Measurements from ENCODE around the gene ZNF32.
A peak's percentile ranks its signal among the peaks of the same experiment; 100 is the strongest.

The ZNF32 gene

DNA sequence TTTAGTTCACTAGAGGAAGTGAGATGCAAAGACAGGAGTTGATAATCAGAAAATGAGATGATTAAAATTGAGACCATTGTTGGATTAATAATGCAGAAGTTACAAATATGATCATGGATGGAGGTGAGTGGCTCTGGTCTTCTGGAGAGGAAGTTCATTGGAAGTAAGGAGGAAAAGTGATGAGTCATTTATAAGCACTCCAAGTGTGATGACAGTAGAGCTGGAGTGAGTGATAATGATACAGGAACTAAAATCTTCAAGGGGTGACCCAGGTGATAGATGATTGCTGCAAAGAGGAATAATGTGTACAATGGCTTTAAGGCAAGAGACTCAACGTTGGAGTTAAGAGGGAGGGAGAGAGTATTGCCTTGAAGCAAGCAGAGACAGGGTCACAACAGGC, 20.7 kb downstream of the ZNF32 start:
- Histone ChIP-seq H3K9me2 (replicated peaks; ENCODE audit: insufficient read depth, low read length) (no peaks in the 10 kb centered on the region), H3K27ac (ENCODE audit: low read depth, low read length) (no peak overlapping the region), H3K79me2 (ENCODE audit: insufficient read depth, low read length) (no peaks in the 10 kb centered on the region), H4K20me1 (ENCODE audit: low read depth, low read length) (no peaks in the 10 kb centered on the region), H3K27me3 (ENCODE audit: low read length) (no peaks in the 10 kb centered on the region), H3K9ac (ENCODE audit: low read length) (no peak overlapping the region), H3F3A (ENCODE audit: insufficient read depth) (no peaks in the 10 kb centered on the region), H3K4me2 (ENCODE audit: low read depth, low read length, poor library complexity, severe bottlenecking) (no peak overlapping the region), H3K4me3 (ENCODE audit: insufficient read depth, low read length, poor library complexity, severe bottlenecking) (no peak overlapping the region), H3K9me3 (ENCODE audit: insufficient read depth, low read length) (no peaks in the 10 kb centered on the region), H2AFZ (ENCODE audit: low read depth, low read length, severe bottlenecking) (no peak overlapping the region), H3K36me3 (ENCODE audit: low read length) (no peaks in the 10 kb centered on the region)
- no peak for TF ChIP-seq CTCF (IDR thresholded peaks at IDR 0.05; ENCODE audit: insufficient read depth, low read length, poor library complexity, severe bottlenecking)
- no peak for TF ChIP-seq EZH2phosphoT487 (conservative IDR thresholded peaks at IDR 0.05; ENCODE audit: low read length)

GRCh38 chr10:43623351-43623750, 25.3 kb downstream of the ZNF32 start:
- no peaks in the 10 kb centered on the region for H4K20me1 ChIP-seq (ENCODE audit: low read depth, low read length)
- no peaks in the 10 kb centered on the region for H3K27me3 ChIP-seq (ENCODE audit: low read length)
- no peak overlapping the region for H3K4me3 ChIP-seq (ENCODE audit: insufficient read depth, low read length, poor library complexity, severe bottlenecking)
- no peaks in the 10 kb centered on the region for H3K9me2 ChIP-seq (replicated peaks; ENCODE audit: insufficient read depth, low read length)
- no peak overlapping the region for H2AFZ ChIP-seq (ENCODE audit: low read depth, low read length, severe bottlenecking)
- no peak overlapping the region for H3K27ac ChIP-seq (ENCODE audit: low read depth, low read length)
- H3K9ac ChIP-seq (ENCODE audit: low read length) = no peak overlapping the region
- H3K79me2 ChIP-seq (ENCODE audit: insufficient read depth, low read length) = no peaks in the 10 kb centered on the region
- TF ChIP-seq EZH2phosphoT487 (conservative IDR thresholded peaks at IDR 0.05; ENCODE audit: low read length) (no peak), CTCF (IDR thresholded peaks at IDR 0.05; ENCODE audit: insufficient read depth, low read length, poor library complexity, severe bottlenecking) (no peak)
- H3F3A ChIP-seq (ENCODE audit: insufficient read depth) = no peaks in the 10 kb centered on the region
- H3K9me3 ChIP-seq (ENCODE audit: insufficient read depth, low read length) = no peaks in the 10 kb centered on the region
- no peaks in the 10 kb centered on the region for H3K36me3 ChIP-seq (ENCODE audit: low read length)
- peak overlapping the region; percentile 4 for H3K4me2 ChIP-seq (ENCODE audit: low read depth, low read length, poor library complexity, severe bottlenecking)

DNA sequence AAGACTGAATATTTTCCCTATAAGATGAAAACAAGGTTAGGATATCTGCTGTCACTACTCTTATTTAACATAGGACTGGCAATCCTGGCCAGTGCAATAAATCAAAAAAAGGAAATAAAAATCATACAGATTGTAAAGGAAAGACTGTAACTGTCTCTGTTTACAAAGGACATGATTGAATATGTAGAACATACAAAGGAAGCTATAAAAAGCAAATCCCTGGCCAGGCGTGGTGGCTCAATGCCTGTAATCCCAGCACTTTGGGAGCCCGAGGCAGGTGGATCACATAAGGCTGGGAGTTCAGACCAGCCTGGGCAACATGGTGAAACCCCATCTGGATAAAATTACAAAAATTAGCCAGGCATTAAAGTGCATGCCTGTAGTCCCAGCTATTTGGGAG, 26.6 kb downstream of the ZNF32 start:
- no peak overlapping the region for H3K4me2 ChIP-seq (ENCODE audit: low read depth, low read length, poor library complexity, severe bottlenecking)
- H3K36me3 ChIP-seq (ENCODE audit: low read length) = peaks cover 6% of the 10 kb centered on the region; the same call in 1 of the 2 replicates
- TF ChIP-seq CTCF (IDR thresholded peaks at IDR 0.05; ENCODE audit: insufficient read depth, low read length, poor library complexity, severe bottlenecking) (no peak), EZH2phosphoT487 (conservative IDR thresholded peaks at IDR 0.05; ENCODE audit: low read length) (no peak)
- no peaks in the 10 kb centered on the region for H3F3A ChIP-seq (ENCODE audit: insufficient read depth)
- H3K79me2 ChIP-seq (ENCODE audit: insufficient read depth, low read length) = no peaks in the 10 kb centered on the region
- no peak overlapping the region for H3K9ac ChIP-seq (ENCODE audit: low read length)
- no peaks in the 10 kb centered on the region for H3K27me3 ChIP-seq (ENCODE audit: low read length)
- H3K9me2 ChIP-seq (replicated peaks; ENCODE audit: insufficient read depth, low read length) = no peaks in the 10 kb centered on the region
- H3K27ac ChIP-seq (ENCODE audit: low read depth, low read length) = no peak overlapping the region
- H3K4me3 ChIP-seq (ENCODE audit: insufficient read depth, low read length, poor library complexity, severe bottlenecking) = no peak overlapping the region
- H2AFZ ChIP-seq (ENCODE audit: low read depth, low read length, severe bottlenecking) = no peak overlapping the region
- H4K20me1 ChIP-seq (ENCODE audit: low read depth, low read length) = no peaks in the 10 kb centered on the region
- H3K9me3 ChIP-seq (ENCODE audit: insufficient read depth, low read length) = peaks cover 10% of the 10 kb centered on the region; the same call in 1 of the 2 replicates
